K562 (cell line): ENCODE data around the gene LINGO4. TPM values are rescaled to one million over a fixed set of nuclear protein-coding genes. Genes with fewer than 3 reads are reported as not detected.
A peak's percentile ranks its signal among the peaks of the same experiment; 100 is the strongest.

Experiments
- ARID1B ChIP-seq: fragments of 450-650 bp; IDR thresholded peaks from 2 replicates; pipeline ENCODE4 v1.6.1; 2016; ENCODE audit warnings: antibody characterized with exemption, mild to moderate bottlenecking, inconsistent platforms
- ASH1L ChIP-seq: fragments of 450-650 bp; IDR thresholded peaks from 2 replicates; pipeline ENCODE4 v1.6.1; 2018; ENCODE audit warnings: borderline replicate concordance, mild to moderate bottlenecking, low read depth; ENCODE audit not compliant: partially characterized antibody
- ETV1 ChIP-seq: fragments of 450-650 bp; conservative IDR thresholded peaks from 2 replicates; pipeline ENCODE4 v1.6.1; 2016; ENCODE audit warnings: missing genetic modification characterization, control low read depth, low read depth, missing compliant biosample characterization
- HDAC2 ChIP-seq: fragments of 450-650 bp; IDR thresholded peaks from 2 replicates; pipeline ENCODE4 v1.6.1; 2016; ENCODE audit warnings: mild to moderate bottlenecking
- HDAC3 ChIP-seq: fragments of 450-650 bp; IDR thresholded peaks from 2 replicates; pipeline ENCODE4 v1.6.1; 2018; ENCODE audit warnings: borderline replicate concordance, mild to moderate bottlenecking, moderate library complexity; ENCODE audit not compliant: partially characterized antibody
- HEY1 ChIP-seq: fragments of 250-450 bp; sonication (Bioruptor Pico); IDR thresholded peaks from 2 replicates; pipeline ENCODE4 v1.5.0; 2020; ENCODE audit warnings: mild to moderate bottlenecking, moderate library complexity, borderline replicate concordance
- HSF4 ChIP-seq: fragments of 250-450 bp; sonication (Bioruptor Pico); IDR thresholded peaks from 2 replicates; pipeline ENCODE4 v2.1.2; 2022; ENCODE audit warnings: mild to moderate bottlenecking, moderate library complexity, borderline replicate concordance
- KDM1A ChIP-seq, 2 experiments: fragments of 450-650 bp; IDR thresholded peaks; 2 replicates each; pipeline ENCODE4 v1.6.1; 2016; ENCODE audit warnings: mild to moderate bottlenecking in 2 of 2
- MEF2A ChIP-seq: IDR thresholded peaks from 2 replicates; pipeline ENCODE4 v1.6.1; 2011; ENCODE audit warnings: low read depth, mild to moderate bottlenecking, low read length, moderate library complexity; ENCODE audit not compliant: control insufficient read depth
- NCOA1 ChIP-seq: fragments of 450-650 bp; IDR thresholded peaks from 2 replicates; pipeline ENCODE4 v1.6.1; 2016; ENCODE audit warnings: low read depth
- NCOA6 ChIP-seq: fragments of 450-650 bp; IDR thresholded peaks from 2 replicates; pipeline ENCODE4 v1.6.1; 2017; ENCODE audit warnings: mild to moderate bottlenecking
- NONO ChIP-seq, 2 experiments: fragments of 200-400 bp in 1 of 2; fragments of 450-650 bp in 1 of 2; formaldehyde crosslinking in 1 of 2; IDR thresholded peaks; 2 replicates each; pipeline ENCODE4 v1.6.1; 2017; ENCODE audit warnings: low read depth in 2 of 2, mild to moderate bottlenecking in 2 of 2, moderate library complexity in 2 of 2, low read length in 1 of 2
- PHF8 ChIP-seq: fragments of 200-600 bp; sonication (generic); IDR thresholded peaks from 2 replicates; pipeline ENCODE4 v1.6.1; 2012; ENCODE audit warnings: mixed run types, mild to moderate bottlenecking, inconsistent platforms, low read length, moderate library complexity, borderline replicate concordance
- PHTF2 ChIP-seq: fragments of 250-450 bp; sonication (Bioruptor Pico); IDR thresholded peaks from 2 replicates; pipeline ENCODE4 v1.5.0; 2021; ENCODE audit warnings: mild to moderate bottlenecking
- RBBP5 ChIP-seq: fragments of 200-600 bp; sonication (generic); IDR thresholded peaks from 2 replicates; pipeline ENCODE4 v1.6.1; 2012; ENCODE audit warnings: borderline replicate concordance, mild to moderate bottlenecking, low read length, control low read depth, inconsistent platforms; ENCODE audit not compliant: insufficient read depth, poor library complexity, severe bottlenecking
- ZC3H8 ChIP-seq: fragments of 450-650 bp; IDR thresholded peaks from 2 replicates; pipeline ENCODE4 v1.6.1; 2017
- ZFX ChIP-seq: sonication (generic); formaldehyde crosslinking; IDR thresholded peaks from 2 replicates; pipeline ENCODE4 v1.8.0; 2022; ENCODE audit warnings: mild to moderate bottlenecking, missing genetic modification reagents, moderate library complexity
- ZNF165 ChIP-seq: fragments of 250-450 bp; sonication (Bioruptor Pico); IDR thresholded peaks from 2 replicates; pipeline ENCODE4 v1.4.0; 2020; ENCODE audit warnings: borderline replicate concordance
- ZNF639 ChIP-seq, 2 experiments: fragments of 200-800 bp in 1 of 2; sonication (Bioruptor generic) in 1 of 2; sonication (generic) in 1 of 2; formaldehyde crosslinking in 1 of 2; IDR thresholded peaks in 1 of 2; conservative IDR thresholded peaks in 1 of 2; 2 replicates each; pipeline versions ENCODE4 v1.5.0 to v1.6.1; 2016 to 2020; ENCODE audit warnings: missing compliant biosample characterization in 1 of 2, missing genetic modification characterization in 1 of 2, missing genetic modification reagents in 1 of 2
- ZNF707 ChIP-seq: fragments of 250-450 bp; sonication (Bioruptor Pico); conservative IDR thresholded peaks from 2 replicates; pipeline ENCODE4 v1.8.0; 2022; ENCODE audit warnings: inconsistent platforms, mild to moderate bottlenecking, moderate library complexity
- ZNF785 ChIP-seq: fragments of 250-450 bp; sonication (Bioruptor Pico); IDR thresholded peaks from 2 replicates; pipeline ENCODE4 v1.4.0; 2020; ENCODE audit warnings: mild to moderate bottlenecking
- polyA plus RNA-seq, 8 experiments: library from polyadenylated mRNA; depleted of rRNA in 4 of 8; stranded (reverse) in 5 of 8; unstranded in 3 of 8; fragments of >200 nt; fragmentation: Nextera tagmentation in 2 of 8; fragmentation: Illumina TruSeq in 1 of 8; extraction: Ambion mirVana in 2 of 8; extraction: Trizol in 1 of 8; gene quantifications; 2 replicates each; pipeline versions ENCODE4 v1.2.1 to v1.2.3, GENCODE V29; 2011 to 2014; ENCODE audit warnings: inconsistent platforms in 1 of 8, missing spikeins in 1 of 8
- total RNA-seq, 7 experiments: library from RNA; depleted of rRNA in 6 of 7; stranded (reverse); fragments of >200 nt in 6 of 7; fragmentation: Illumina TruSeq in 2 of 7; extraction: Trizol in 2 of 7; gene quantifications; 2 replicates each; pipeline versions ENCODE4 v1.2.1 to v1.2.3, GENCODE V29; 2011 to 2021; ENCODE audit warnings: low replicate concordance in 1 of 7
- TF ChIP-seq, protein P1 (sequence below), 2 experiments: IDR thresholded peaks; 2 replicates each; pipeline ENCODE4 v1.6.1; 2012; ENCODE audit warnings: improper control_type of control experiment in 2 of 2, low read depth in 2 of 2, low read length in 2 of 2, borderline replicate concordance in 1 of 2
- TF ChIP-seq, protein P2 (sequence below): sonication (generic); formaldehyde crosslinking; IDR thresholded peaks from 2 replicates; pipeline ENCODE4 v1.8.0; 2022; ENCODE audit warnings: missing genetic modification reagents, mild to moderate bottlenecking, moderate library complexity, borderline replicate concordance

Gene LINGO4
- total and polyA plus RNA-seq, 9 of the 15 experiments (the other 6 are each of a cell fraction or from before 2014, with no cell fraction given), result not detected

DNA sequence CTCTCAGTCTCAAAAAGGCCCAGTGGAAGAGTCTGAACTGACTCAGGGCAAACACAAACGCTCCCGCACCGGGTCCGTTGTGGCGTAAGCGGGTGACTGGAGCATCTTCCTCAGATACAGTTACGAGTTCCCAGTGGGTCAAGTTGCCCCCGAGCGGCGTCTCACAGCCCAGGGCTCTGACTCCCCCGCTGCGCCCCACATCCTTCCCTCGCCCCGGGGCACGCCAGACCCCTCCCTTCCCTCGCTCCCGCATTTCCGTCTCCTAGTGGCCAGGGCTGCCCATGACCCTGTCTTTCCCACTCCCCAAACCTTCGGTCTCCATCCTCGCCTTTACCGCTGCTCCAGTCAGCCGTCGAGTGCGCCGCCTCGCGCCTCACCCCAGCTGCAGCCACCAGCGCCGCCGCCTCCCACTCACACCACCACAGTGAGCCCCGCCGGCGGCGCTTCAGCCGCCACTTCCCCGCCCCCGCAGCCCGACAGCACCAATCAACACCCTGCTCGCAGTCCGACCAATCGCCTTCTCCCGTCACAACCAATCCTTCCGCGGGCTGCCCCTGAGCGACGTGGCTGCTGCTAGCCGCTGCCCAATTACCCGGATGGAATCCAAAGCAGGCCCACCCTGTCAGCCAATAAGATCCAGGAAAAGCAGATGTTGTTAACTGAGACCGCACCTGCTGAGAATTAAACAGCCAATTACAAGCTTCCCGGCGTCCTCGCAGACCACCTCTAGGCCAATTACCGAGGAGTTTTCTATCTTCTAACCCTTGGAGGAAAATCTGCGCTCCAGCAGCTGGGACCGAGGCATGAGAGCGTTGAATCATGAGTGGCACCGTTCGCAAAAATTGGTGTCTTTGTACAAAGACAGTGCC, 14.9 kb downstream of the LINGO4 start, which contains the start of gene TDRKH (continued):
- TF ChIP-seq ZNF165 (CRISPR knock-in tag) (no peak), KDM1A (IDR thresholded peaks at IDR 0.05) (peak; percentile 99), NCOA6 (peak; percentile 88), ARID1B (peak; percentile 54; the same call in 1 of the 2 replicates), ZC3H8 (no peak), ASH1L (peak; percentile 99), ZNF707 (CRISPR knock-in tag) (no peak), HDAC3 (no peak), ETV1 (tag) (no peak), NONO (IDR thresholded peaks at IDR 0.05; ENCODE audit: low read depth in 2 of 2, low read length in 1 of 2) (no peak), ZNF639 (CRISPR knock-in tag; conservative IDR thresholded peaks at IDR 0.05 in 1 of 2, IDR thresholded peaks at IDR 0.05 in 1 of 2) (peak in 1 of 2 experiments; percentile 91; a peak in 2 of 4 replicates), PHTF2 (CRISPR knock-in tag) (no peak), MEF2A (no peak), ZFX (peak; percentile 39; the same call in 1 of the 2 replicates), HDAC2 (peak; percentile 100), PHF8 (peak; percentile 63; the same call in 1 of the 2 replicates), NCOA1 (no peak), HEY1 (no peak), HSF4 (CRISPR knock-in tag) (no peak), RBBP5 (peak; percentile 49), ZNF785 (CRISPR knock-in tag) (no peak)
- TF ChIP-seq, protein P1, sequence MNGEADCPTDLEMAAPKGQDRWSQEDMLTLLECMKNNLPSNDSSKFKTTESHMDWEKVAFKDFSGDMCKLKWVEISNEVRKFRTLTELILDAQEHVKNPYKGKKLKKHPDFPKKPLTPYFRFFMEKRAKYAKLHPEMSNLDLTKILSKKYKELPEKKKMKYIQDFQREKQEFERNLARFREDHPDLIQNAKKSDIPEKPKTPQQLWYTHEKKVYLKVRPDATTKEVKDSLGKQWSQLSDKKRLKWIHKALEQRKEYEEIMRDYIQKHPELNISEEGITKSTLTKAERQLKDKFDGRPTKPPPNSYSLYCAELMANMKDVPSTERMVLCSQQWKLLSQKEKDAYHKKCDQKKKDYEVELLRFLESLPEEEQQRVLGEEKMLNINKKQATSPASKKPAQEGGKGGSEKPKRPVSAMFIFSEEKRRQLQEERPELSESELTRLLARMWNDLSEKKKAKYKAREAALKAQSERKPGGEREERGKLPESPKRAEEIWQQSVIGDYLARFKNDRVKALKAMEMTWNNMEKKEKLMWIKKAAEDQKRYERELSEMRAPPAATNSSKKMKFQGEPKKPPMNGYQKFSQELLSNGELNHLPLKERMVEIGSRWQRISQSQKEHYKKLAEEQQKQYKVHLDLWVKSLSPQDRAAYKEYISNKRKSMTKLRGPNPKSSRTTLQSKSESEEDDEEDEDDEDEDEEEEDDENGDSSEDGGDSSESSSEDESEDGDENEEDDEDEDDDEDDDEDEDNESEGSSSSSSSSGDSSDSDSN (IDR thresholded peaks at IDR 0.05; ENCODE audit: borderline replicate concordance in 1 of 2, low read depth in 2 of 2, low read length in 2 of 2), result 0 out of 4 replicates have a peak, but pooled peaks of 1 of the 2 experiments have one; percentile 46
- TF ChIP-seq, protein P2, sequence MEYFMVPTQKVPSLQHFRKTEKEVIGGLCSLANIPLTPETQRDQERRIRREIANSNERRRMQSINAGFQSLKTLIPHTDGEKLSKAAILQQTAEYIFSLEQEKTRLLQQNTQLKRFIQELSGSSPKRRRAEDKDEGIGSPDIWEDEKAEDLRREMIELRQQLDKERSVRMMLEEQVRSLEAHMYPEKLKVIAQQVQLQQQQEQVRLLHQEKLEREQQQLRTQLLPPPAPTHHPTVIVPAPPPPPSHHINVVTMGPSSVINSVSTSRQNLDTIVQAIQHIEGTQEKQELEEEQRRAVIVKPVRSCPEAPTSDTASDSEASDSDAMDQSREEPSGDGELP (CRISPR knock-in tag), result peak; percentile 97
